ENCODE results near the gene PJA1. TPM values are rescaled to one million over a fixed set of nuclear protein-coding genes. Genes with fewer than 3 reads are reported as not detected.
A peak's percentile ranks its signal among the peaks of the same experiment; 100 is the strongest.

Gene PJA1
- polyA plus RNA-seq, 1 of the 3 experiments (the other 2 are of a cell fraction), result 16.5 TPM

- POLR2A ChIA-PET, result no interaction called here
- H3K4me1 ChIP-seq (ENCODE audit: control insufficient read depth in 1 of 2, insufficient read depth in 2 of 2, low read depth in 1 of 2, low read length in 1 of 2), result peaks cover 0 to 4% of the 10 kb centered on the region in 2 experiments; a peak in 1 of 4 replicates
- no peak for TF ChIP-seq PBX3 (IDR thresholded peaks at IDR 0.05)
- no peak for TF ChIP-seq EP300 (IDR thresholded peaks at IDR 0.05; ENCODE audit: borderline replicate concordance in 1 of 2, low read depth in 1 of 2, low read length in 1 of 2)
- TF ChIP-seq, protein P1, sequence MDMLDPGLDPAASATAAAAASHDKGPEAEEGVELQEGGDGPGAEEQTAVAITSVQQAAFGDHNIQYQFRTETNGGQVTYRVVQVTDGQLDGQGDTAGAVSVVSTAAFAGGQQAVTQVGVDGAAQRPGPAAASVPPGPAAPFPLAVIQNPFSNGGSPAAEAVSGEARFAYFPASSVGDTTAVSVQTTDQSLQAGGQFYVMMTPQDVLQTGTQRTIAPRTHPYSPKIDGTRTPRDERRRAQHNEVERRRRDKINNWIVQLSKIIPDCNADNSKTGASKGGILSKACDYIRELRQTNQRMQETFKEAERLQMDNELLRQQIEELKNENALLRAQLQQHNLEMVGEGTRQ (IDR thresholded peaks at IDR 0.05; ENCODE audit: borderline replicate concordance, low read depth, low read length), result no peak
- no peak for TF ChIP-seq POLR2AphosphoS5 (IDR thresholded peaks at IDR 0.05; ENCODE audit: low read depth, low read length)
- TF ChIP-seq SMC3 (IDR thresholded peaks at IDR 0.05; ENCODE audit: low read depth, low read length), result no peak
- no peak for TF ChIP-seq YY1 (IDR thresholded peaks at IDR 0.05; ENCODE audit: low read depth)
- TF ChIP-seq, protein P2, sequence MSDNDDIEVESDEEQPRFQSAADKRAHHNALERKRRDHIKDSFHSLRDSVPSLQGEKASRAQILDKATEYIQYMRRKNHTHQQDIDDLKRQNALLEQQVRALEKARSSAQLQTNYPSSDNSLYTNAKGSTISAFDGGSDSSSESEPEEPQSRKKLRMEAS (IDR thresholded peaks at IDR 0.05; ENCODE audit: low read depth), result no peak
- TF ChIP-seq MXI1 (IDR thresholded peaks at IDR 0.05; ENCODE audit: low read depth, low read length), result no peak
- CTCF ChIA-PET, result no interaction called here
- no peaks in the 10 kb centered on the region for H3K9me2 ChIP-seq
- peak; percentile 1 for DNase-seq
- 25% methylated on average over 6 of the region's 6 CpGs for WGBS (ENCODE audit: low lambda C conversion rate)
- H3K4me2 ChIP-seq, result no peak overlapping the region
- H3K9ac ChIP-seq, result no peak overlapping the region
- no peaks in the 10 kb centered on the region; the same call in 1 of the 2 replicates for H3K27me3 ChIP-seq (ENCODE audit: insufficient read depth)
- no peaks in the 10 kb centered on the region for H4K20me1 ChIP-seq (ENCODE audit: insufficient read depth)
- H3K79me2 ChIP-seq (ENCODE audit: insufficient read depth), result no peaks in the 10 kb centered on the region
- H3K9me3 ChIP-seq, result no peaks in the 10 kb centered on the region
- no peak overlapping the region for H2AFZ ChIP-seq (ENCODE audit: low read depth)
- H3K27ac ChIP-seq (ENCODE audit: low read depth in 2 of 2, low read length in 1 of 2), result no peak overlapping the region
- peaks cover 1% of the 10 kb centered on the region for H3F3A ChIP-seq (replicated peaks; ENCODE audit: insufficient read depth)
- H3K36me3 ChIP-seq (replicated peaks in 1 of 2; ENCODE audit: control insufficient read depth in 1 of 2, insufficient read depth in 2 of 2, low read length in 1 of 2), result no peaks in the 10 kb centered on the region
- no peak overlapping the region for H3K4me3 ChIP-seq (ENCODE audit: low read depth in 2 of 2, low read length in 1 of 2)
Observed at GRCh38 chrX:69154051-69154450, 11.2 kb downstream of the PJA1 start.

DNA sequence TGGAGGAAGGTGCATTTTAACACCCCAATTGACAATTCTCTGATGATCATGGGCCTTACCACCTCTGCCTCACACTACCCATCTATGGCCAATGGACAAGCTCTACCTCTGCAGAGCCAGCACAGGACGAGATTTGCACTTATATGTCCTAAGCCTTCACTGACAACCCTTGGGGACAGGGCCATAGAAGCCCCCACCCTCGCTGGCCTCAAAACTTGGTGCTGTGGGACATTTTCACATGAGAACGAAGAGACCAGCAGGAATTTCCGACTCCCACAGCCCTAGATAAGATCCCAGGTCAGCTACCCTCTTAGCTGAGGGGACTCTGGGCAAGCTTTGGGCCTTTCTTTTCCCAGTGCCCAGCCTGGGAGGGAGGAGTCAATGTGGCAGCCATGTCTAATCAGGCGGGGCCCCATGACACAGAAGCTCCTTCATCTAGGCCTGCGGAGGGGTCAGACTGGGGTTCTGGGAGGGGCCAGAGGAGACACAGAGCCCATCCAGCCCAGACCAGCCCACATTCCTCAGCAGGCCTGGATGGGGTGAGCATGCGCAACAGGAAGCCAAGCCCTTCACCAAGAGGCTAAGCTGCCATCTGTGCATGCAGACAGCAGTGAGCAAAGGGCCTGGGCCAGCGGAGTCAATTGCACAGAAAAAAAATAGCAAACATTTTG, 12.1 kb downstream of the PJA1 start:
- Histone ChIP-seq H3K36me3 (replicated peaks in 1 of 2; ENCODE audit: control insufficient read depth in 1 of 2, insufficient read depth in 2 of 2, low read length in 1 of 2) (no peaks in the 10 kb centered on the region), H3F3A (replicated peaks; ENCODE audit: insufficient read depth) (no peaks in the 10 kb centered on the region), H3K27me3 (ENCODE audit: insufficient read depth) (no peaks in the 10 kb centered on the region; the same call in 1 of the 2 replicates), H3K4me1 (ENCODE audit: control insufficient read depth in 1 of 2, insufficient read depth in 2 of 2, low read depth in 1 of 2, low read length in 1 of 2) (peaks cover 0 to 2% of the 10 kb centered on the region in 2 experiments; a peak in 1 of 4 replicates), H3K4me3 (ENCODE audit: low read depth in 2 of 2, low read length in 1 of 2) (no peak overlapping the region), H3K79me2 (ENCODE audit: insufficient read depth) (no peaks in the 10 kb centered on the region), H3K9ac (no peak overlapping the region), H2AFZ (ENCODE audit: low read depth) (no peak overlapping the region), H3K9me3 (no peaks in the 10 kb centered on the region), H3K27ac (ENCODE audit: low read depth in 2 of 2, low read length in 1 of 2) (no peak overlapping the region), H3K9me2 (no peaks in the 10 kb centered on the region), H4K20me1 (ENCODE audit: insufficient read depth) (no peaks in the 10 kb centered on the region), H3K4me2 (no peak overlapping the region)
- DNase-seq, result peak; percentile 15
- CTCF ChIA-PET, result interaction anchor here (1.6 kb wide), 1 partner anchor 325 kb away, joined by 4 read pairs; no protein-coding TSS in a partner anchor
- 35% methylated on average over 5 of the region's 8 CpGs for WGBS (ENCODE audit: low lambda C conversion rate)
- TF ChIP-seq USF1 (IDR thresholded peaks at IDR 0.05; ENCODE audit: borderline replicate concordance, low read depth), result no peak
- TF ChIP-seq RXRA (IDR thresholded peaks at IDR 0.05; ENCODE audit: borderline replicate concordance, low read depth), result no peak
- POLR2A ChIA-PET, result no interaction called here
